HFF-Myc (cell line): ENCODE results near the gene CARD11.

Experiments used
- DNase-seq: peaks from one replicate; pipeline ENCODE4 v3.0.0-alpha.2; 2011; ENCODE audit warnings: low read depth; ENCODE audit errors: extremely low read depth
- H3K4me3 ChIP-seq: replicated peaks from 2 replicates; pipeline ENCODE4 v1.5.1; 2011; ENCODE audit warnings: low read depth, mild to moderate bottlenecking, control low read depth, low read length
- CTCF ChIP-seq: IDR thresholded peaks from 2 replicates; pipeline ENCODE4 v1.5.1; 2012; ENCODE audit warnings: mild to moderate bottlenecking, low read depth, low read length, control low read depth; ENCODE audit errors: missing control alignments

CARD11 gene

GRCh38 chr7:2948749-2949148 lies 94.9 kb downstream of the CARD11 start:
- H3K4me3 ChIP-seq = no peak overlapping the region
- DNase-seq = no peak
- no peak for TF ChIP-seq CTCF

- no peak for DNase-seq
- TF ChIP-seq CTCF = no peak
- H3K4me3 ChIP-seq = no peak overlapping the region
Measured at GRCh38 chr7:2947058-2947780, 96.4 kb downstream of the CARD11 start.

- no peak overlapping the region for H3K4me3 ChIP-seq
- no peak for DNase-seq
- TF ChIP-seq CTCF = no peak
Measured at GRCh38 chr7:2945171-2945570, 98.5 kb downstream of the CARD11 start.

- no peak for TF ChIP-seq CTCF
- no peak for DNase-seq
- H3K4me3 ChIP-seq = no peak overlapping the region
Measured at GRCh38 chr7:2944739-2945138, 98.9 kb downstream of the CARD11 start.

- TF ChIP-seq CTCF = no peak
- H3K4me3 ChIP-seq = no peak overlapping the region
- DNase-seq = no peak
Measured at GRCh38 chr7:2943851-2944601, 99.6 kb downstream of the CARD11 start.

GRCh38 chr7:2941216-2941859 lies 102.3 kb downstream of the CARD11 start:
- TF ChIP-seq CTCF = no peak
- no peak overlapping the region for H3K4me3 ChIP-seq
- DNase-seq = no peak
